ENCODE data around the gene SVIL.

The SVIL gene

DNA sequence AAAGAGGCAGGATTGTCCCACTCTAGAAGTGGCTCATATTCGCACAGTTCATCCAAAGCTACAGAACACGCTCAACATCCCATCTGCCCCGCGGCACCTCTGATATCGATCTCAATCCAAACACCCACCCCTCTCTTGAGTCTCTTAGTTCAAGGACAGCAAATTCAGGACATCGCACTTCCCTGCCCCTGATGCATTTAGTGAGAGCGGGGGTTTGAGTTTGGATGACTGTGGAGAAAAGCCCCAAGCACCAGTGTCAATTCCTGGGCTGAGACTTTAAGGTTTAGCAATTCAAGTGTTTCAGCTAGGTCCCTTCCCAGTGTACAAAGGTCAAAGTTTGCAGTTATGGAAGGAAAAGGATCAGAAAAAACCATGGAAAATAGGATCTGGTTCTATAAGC is 179.7 kb downstream of the SVIL start:
- TF ChIP-seq, protein P1, sequence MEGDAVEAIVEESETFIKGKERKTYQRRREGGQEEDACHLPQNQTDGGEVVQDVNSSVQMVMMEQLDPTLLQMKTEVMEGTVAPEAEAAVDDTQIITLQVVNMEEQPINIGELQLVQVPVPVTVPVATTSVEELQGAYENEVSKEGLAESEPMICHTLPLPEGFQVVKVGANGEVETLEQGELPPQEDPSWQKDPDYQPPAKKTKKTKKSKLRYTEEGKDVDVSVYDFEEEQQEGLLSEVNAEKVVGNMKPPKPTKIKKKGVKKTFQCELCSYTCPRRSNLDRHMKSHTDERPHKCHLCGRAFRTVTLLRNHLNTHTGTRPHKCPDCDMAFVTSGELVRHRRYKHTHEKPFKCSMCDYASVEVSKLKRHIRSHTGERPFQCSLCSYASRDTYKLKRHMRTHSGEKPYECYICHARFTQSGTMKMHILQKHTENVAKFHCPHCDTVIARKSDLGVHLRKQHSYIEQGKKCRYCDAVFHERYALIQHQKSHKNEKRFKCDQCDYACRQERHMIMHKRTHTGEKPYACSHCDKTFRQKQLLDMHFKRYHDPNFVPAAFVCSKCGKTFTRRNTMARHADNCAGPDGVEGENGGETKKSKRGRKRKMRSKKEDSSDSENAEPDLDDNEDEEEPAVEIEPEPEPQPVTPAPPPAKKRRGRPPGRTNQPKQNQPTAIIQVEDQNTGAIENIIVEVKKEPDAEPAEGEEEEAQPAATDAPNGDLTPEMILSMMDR (IDR thresholded peaks at IDR 0.05), result no peak

DNA sequence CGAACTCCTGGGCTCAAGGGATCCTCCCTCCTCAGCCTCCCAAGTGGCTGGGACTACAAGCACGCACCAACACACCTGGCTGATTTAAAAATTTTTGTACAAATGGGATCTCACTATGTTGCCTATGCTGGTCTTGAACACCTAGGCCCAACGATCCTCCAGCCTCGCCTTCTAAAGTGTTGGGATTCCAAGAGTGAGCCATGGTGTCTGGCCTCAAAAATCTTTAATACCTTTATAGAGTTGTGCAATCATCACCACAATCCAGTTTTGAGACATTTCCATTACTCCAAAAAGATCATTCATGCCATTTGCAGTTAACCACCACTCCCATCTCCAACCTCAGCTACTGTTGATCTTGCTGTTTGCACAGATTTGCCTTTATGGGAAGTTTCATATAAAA is 180.5 kb downstream of the SVIL start:
- TF ChIP-seq, protein P1 (IDR thresholded peaks at IDR 0.05), result no peak

DNA sequence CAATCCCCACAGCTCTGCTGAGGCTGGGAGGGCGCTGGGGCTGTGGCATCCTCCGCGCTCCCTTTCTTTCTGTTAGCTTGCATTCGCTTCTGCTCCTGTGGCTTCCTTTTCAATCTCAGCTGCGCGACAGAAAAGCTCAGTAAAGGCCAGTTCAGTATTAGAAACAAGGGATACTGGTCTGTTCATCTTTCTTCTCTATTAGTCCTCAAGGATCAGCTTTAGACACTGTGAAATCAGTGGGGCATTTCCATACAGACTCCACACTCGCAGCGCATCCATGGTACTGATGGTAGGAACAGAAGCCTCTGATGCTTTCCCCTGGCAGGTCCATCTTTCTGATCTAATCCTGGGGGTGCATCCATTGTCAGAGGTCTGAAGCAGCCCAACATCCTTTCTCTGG is 182.2 kb downstream of the SVIL start:
- TF ChIP-seq, protein P1 (IDR thresholded peaks at IDR 0.05), result no peak

DNA sequence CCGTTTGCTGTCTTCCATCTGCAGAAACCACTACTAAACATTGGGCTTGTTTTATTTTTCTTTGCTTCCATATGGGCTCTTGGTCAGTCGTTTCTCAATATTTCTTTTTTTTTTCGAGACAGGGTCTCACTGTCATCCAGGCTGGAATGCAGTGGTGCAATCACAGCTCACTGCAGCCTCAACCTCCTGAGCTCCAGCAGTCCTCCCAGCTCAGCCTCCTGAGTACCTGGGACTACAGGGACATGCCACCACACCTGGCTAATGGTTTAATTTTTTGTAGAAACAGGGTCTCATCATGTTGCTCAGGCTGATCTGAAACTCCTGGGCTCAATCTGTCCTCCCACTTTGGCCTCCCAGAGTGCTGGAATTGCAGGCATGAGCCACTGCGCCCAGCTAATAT is 182.8 kb downstream of the SVIL start:
- TF ChIP-seq, protein P1 (IDR thresholded peaks at IDR 0.05), result no peak

DNA sequence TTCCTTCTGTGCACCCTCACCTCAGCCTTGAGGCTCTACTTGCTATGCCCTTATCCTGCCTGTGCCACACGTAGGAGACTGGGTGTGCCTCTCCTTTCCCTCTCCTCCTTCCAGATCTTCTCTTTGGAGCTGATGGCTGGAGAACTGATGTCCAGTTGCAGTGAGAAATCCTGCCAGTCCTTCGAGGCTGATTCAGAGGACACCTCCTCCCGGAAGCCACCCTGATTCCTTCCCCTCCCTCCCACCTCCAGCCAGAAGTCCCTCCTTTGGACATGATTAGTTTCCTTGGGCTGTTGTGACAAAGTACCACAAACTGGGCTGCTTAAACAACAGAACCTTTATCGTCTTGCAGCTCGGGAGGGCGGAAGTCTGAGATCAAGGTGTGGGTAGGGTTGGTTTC is 184.4 kb downstream of the SVIL start:
- TF ChIP-seq, protein P1 (IDR thresholded peaks at IDR 0.05), result no peak

DNA sequence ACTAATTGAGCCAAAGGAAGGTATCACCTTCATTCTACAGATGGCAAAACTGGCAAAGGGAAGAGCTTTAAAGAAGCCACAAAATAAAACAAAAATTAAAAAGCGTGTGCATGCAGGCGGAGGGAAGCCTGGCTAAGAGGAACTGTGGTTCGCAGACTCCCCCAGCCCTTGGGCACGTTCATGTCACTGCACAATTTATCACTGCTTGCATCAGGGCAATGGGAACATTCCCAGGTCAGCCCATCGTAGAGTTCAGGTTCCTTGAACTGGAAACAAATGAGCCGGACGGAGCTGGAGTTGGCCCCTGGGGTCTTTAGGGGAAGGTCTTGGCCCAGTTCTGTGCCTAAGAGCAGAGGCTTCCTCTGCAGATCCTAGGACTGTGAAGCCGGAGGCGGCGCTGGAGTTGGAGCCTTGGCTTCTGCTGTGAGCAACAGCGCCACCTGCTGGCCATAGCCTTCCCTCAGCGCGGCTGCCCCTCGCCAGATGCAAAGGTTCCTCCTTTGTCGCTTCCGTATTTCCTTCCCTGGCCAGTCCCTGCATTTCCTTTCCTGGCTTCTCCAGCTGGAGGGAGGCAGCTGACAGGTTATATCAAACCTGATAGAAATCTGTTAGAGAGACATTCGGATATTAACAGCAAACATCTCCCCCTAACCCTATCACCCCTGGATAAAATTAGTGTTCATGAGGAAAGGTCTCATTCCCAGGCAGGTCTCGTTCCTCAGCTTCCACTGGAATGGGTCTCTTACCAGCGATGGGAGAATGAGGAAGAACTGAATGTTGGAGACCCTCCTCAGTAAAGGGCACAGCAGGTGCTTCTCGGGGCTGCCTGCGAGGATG is 185.8 kb downstream of the SVIL start:
- TF ChIP-seq, protein P1 (IDR thresholded peaks at IDR 0.05), result peak; percentile 90

DNA sequence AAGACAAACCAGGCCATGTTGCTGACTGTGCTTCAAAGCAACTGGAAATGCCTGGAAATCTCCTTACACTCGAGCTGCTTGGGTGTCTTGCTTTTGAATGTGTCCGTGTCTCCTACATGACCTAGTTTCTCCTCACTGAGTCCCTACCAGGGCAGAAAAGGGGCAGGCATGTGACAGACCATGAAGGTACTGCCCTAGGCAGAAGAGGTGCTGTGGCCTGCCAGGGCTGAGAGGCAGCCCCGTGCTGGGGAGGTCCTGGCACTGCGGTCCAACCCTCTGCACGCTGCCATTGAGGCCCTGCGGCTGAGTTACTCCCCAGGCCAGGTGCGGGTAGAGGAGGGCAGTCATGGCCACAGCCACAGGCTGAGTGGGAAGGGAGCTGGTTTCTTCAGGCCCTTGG is 186.6 kb downstream of the SVIL start:
- TF ChIP-seq, protein P1 (IDR thresholded peaks at IDR 0.05), result no peak
